HEK293T (cell line): Measurements from ENCODE around the gene TACC2.

Experiments
- BHLHE40 ChIP-seq: fragments of 450-650 bp; IDR thresholded peaks from 2 replicates; pipeline ENCODE4 v1.6.1; 2016; ENCODE audit warnings: mild to moderate bottlenecking, moderate library complexity, borderline replicate concordance
- ELF4 ChIP-seq: fragments of 450-650 bp; IDR thresholded peaks from 2 replicates; pipeline ENCODE4 v1.6.1; 2017; ENCODE audit warnings: antibody characterized with exemption
- HDGF ChIP-seq: fragments of 450-650 bp; IDR thresholded peaks from 2 replicates; pipeline ENCODE4 v1.6.1; 2017; ENCODE audit warnings: antibody characterized with exemption, borderline replicate concordance
- L3MBTL2 ChIP-seq: fragments of 450-650 bp; conservative IDR thresholded peaks from 2 replicates; pipeline ENCODE4 v1.6.1; 2016; ENCODE audit warnings: mild to moderate bottlenecking
- NFRKB ChIP-seq: fragments of 450-650 bp; IDR thresholded peaks from 2 replicates; pipeline ENCODE4 v1.6.1; 2016; ENCODE audit warnings: mild to moderate bottlenecking, moderate library complexity
- PKNOX1 ChIP-seq: fragments of 450-650 bp; IDR thresholded peaks from 2 replicates; pipeline ENCODE4 v1.6.1; 2016
- TARDBP ChIP-seq: fragments of 450-650 bp; IDR thresholded peaks from 2 replicates; pipeline ENCODE4 v1.6.1; 2016
- ZNF384 ChIP-seq: fragments of 450-650 bp; IDR thresholded peaks from 2 replicates; pipeline ENCODE4 v1.6.1; 2016

DNA sequence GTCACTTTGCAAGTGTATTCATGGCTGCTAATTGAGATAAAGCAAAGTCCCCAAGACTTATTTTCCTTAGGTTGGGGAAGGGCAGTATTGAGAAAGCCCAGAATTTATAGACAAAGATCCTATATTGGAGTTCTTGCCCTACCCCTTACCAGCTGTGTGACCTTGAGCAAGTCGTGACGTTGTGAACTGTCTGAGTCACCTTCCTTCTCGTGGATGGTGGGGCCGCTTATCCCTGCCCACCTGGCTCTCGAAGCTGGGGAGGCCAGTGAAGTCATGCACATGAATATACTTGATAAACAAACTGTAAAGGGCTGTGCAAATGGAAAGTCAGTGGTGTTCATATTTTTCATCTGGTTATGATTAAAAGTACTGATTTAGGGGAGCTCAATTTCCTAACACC is 127.4 kb downstream of the TACC2 start:
- no peak for TF ChIP-seq TARDBP
- TF ChIP-seq ZNF384 = no peak
- TF ChIP-seq PKNOX1 = no peak
- no peak for TF ChIP-seq NFRKB
- no peak for TF ChIP-seq ELF4
- TF ChIP-seq L3MBTL2 = no peak
- no peak for TF ChIP-seq HDGF
- TF ChIP-seq BHLHE40 = no peak
